Renal cortex interstitium (tissue), 11 donors: ENCODE measurements around the gene NETO2. TPM values are rescaled to one million over a fixed set of nuclear protein-coding genes. Genes with fewer than 3 reads are reported as not detected.

Experiments used
- DNase-seq, 11 donors: peaks; one replicate each; pipeline ENCODE4 v3.0.0-alpha.2; 2013; ENCODE audit warnings: low read depth in 9 of 11, low spot score in 4 of 11; ENCODE audit errors: extremely low read depth in 1 of 11
- polyA plus RNA-seq, 3 donors: library from polyadenylated mRNA; unstranded; fragments of 120-200 nt; gene quantifications; one replicate each; pipeline ENCODE4 v1.2.1, GENCODE V29; 2013; ENCODE audit not compliant: insufficient read length in 3 of 3

The NETO2 gene
- polyA plus RNA-seq, 3 donors = 23.9 to 34.2 (median 30.6) TPM

DNA sequence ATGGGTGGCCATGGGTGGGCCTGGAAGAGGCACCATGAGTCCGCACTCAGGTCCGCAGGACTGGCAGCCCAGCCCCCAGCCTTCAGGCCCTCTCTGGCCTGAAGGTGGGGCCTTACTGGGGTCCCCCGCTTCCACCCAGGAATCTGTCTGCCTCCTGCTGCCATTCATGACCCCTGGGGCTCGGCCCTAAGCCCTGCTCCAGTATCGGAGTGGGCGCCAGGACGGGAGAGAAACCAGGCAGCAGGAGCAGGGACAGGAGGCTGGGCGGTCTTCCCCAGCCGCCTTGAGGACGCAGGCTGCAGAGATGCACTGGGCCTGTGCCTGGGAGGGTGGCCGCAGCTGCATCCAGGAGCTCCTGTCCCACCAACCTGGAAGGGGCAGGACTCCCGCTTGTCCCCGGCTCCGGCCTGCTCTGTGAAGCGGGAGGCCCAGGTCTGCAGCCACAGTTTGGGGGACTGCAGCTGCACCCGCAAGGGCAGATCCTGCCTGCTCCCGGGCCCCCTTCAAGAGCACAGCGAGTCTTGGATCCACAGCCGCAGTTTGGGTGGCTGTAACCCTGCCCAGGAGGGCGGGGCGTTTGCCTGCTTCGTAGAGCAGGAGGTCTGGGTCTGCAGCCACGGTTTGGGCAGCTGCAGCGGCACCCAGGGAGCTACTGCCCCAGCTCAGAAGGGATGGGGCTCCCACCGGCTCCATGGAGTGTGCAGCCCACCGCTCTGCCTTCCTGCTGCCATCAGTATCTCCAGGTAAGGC, 88.4 kb downstream of the NETO2 start:
- no peak for DNase-seq

- DNase-seq = no peak
Measured at GRCh38 chr16:47054306-47054705, 89.4 kb downstream of the NETO2 start.

DNA sequence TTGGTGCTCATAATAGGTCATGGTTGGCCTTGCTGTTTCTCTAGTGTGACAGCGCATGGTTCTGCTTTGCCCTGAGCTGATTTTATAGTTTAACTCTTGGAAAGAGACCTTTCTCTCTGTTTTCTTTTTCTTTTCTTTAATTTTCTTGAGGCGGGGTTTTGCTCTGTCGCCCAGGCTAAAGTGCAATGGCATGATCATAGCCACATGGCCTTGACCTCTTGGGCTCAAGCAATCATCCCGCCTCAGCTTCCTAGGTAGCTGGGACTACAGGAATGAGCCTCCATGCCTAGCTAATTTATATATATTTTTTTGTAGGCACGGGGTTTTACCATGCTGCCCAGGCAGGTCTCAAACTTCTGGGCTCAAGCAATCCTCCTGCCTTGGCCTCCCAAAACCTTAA, 89.8 kb downstream of the NETO2 start:
- DNase-seq = no peak

- DNase-seq = no peak
Measured at GRCh38 chr16:47052666-47053640, 90.8 kb downstream of the NETO2 start.

DNA sequence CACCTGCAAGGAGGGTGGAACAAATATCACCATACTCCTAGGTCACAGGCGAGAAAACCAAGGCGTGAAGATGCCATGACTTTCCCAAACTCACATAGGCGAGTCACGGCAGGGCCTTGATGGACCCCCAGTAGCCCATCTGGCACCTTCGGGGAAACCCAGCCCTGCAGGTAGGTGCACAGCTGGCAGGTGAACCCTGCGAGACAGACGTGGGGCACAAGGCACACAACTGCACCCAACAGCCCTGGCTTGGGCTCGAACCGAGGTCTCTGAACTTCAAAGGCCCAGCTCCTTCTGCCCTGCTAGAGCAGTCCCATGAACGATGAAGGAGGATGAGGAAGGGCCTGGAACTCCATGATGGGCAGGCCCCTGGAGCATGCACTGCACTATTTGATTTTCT, 92.7 kb downstream of the NETO2 start:
- no peak for DNase-seq

DNA sequence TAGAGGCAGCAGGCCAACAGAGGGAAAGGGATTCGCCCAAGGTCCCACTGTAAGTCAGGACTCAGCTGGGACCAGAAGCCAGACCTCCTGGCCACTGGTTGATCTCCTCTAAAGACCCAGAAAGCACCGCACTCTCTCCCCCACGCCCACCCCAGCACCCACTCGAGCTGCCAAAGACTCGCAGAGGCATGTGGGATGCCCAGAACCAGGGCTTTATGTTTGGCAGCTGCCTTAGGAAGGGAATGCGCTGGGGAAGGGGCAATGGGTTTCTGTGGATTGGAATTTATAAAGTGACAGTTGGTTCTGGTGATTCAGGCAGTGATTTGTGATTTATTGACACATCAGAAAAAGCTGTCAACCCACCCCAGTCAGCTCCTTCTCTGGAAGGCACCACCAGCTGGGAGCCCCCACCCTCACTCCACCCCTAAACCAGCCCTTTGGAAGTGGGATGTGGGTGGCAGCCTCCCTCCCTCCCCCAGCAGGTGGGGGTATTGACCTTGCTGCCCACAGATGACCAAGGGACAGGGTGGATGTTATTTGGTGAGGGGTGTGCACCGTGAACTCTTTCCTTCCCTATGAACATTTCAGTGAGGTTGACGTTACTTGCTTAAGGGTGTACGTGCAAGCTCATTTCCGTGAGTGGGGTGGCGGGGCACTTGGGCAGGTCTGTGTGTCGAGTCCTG, 93.7 kb downstream of the NETO2 start:
- DNase-seq = no peak

- DNase-seq = no peak
Measured at GRCh38 chr16:47047524-47048203, 96.1 kb downstream of the NETO2 start.

DNA sequence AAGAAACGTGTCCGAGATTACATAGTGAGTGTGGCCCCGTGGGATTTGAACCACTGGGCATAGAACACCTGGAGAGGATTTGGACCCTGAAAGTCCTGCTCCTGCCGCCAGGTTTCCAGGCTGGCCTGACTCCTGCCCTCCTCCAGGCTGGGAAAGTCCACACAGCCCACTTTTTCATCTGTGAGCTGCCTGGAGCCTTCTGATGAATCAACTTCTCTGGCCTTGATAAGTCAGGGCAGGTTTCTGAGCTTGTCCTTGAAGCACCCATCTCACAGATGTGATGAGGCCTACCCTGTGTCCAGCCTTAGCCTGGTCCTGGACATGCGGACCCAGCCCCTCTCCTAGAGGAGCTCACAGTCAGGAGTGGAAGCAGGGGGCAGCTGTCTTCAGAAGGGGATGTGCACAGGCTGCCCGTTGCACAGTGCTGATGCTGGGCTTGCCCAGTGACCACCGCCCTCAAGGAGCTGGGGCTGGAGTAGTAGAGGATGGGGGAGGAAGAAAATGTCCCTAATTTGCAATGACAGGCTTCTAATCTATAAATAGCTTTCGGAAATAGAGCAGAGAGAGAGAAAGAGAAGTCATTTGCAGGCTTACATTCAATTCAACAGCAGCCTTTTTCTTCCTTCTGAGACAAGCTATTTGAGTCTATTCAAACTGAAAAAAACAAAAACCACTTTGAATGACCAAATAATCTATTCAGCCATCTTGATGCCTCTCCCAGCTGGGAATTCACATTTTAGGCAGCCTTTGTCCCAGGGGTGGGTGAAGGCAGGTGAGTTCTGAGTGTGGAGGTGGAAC, 96.8 kb downstream of the NETO2 start:
- no peak for DNase-seq

DNA sequence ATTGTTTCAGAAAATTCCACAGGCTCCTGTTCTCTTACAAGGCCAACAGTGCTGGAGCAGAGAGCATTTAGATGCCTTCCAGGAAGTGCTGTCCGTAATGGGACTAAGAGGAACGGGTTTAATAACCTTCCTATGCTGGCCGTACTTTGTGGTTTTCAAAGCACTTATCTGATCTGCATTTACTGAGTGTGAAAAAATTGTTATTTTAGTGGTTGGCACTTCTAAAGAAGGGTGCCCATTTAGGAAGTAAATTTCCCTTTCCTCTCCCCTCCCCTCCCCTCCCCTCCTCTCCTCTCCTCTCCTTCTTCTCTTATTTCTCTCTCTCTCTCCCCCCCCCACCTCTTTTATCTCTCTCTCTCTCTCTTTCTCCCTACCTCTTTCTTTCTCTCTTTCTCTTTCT, 98.3 kb downstream of the NETO2 start:
- peak in 1 of 11 donors; percentile 3 for DNase-seq

DNA sequence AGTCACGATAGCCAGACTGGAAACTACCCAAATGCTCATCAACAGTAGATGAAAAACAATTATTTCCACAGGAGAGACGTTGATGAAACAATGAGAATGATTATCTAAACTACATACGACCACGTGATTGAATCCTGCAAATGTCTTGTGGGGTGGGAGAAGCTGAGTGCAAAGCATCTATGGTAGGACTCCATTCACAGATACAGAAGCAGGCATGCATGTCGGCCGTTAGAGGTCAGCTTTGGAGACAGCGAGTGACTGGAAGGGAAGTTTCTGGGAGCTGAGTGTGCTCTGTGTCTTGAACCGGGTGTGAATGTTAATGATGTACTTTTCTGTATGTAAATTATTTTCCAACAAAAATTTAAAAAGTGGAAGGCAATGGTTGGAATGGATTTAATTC, 98.7 kb downstream of the NETO2 start:
- DNase-seq = peak in 3 of 11 donors; percentile 8 to 28 (median 14)

- no peak for DNase-seq
Measured at GRCh38 chr16:47043970-47044684, 99.6 kb downstream of the NETO2 start.

- no peak for DNase-seq
Measured at GRCh38 chr16:47043200-47043599, 100.5 kb downstream of the NETO2 start.

DNA sequence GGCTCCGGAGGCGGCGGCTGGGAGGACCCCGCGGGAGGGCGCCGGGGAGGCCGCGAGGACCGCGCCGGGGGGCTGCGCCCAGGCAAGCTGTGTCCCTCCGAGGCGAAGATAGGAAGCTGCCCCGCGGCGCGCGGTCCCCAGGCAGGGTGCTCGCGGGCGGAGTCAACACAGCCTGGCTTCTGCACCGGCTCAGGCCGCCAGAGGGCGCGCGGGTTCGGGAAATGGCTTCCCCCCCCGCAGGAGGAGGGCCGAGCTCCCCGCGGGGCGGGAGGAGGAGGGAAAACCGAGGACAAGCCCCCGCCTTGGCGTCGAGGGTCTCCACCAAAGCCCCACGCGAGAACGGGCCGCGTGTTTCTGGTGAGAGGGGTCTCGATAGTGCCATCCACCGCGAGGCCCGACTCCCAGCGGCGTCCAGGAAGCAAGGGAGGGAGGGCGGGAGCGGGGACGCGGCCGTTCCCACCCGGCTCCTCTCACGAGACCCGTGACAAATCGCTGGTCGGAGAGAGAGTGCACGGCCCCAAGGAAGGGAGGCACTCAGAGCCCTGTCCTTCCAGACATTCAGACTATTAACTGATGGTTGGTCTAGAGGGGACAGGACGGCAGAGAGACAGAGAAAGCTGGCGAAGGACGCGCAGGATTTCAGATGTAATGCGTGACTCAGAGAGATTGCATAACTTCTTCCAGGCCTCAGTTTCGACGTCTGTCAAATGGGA, 105.8 kb downstream of the NETO2 start:
- DNase-seq = peak in 10 of 11 donors; percentile 49 to 80 (median 72)

GRCh38 chr16:47037396-47037745, 106.4 kb downstream of the NETO2 start:
- peak in 2 of 11 donors; percentile 2 to 12 for DNase-seq

- no peak for DNase-seq
Measured at GRCh38 chr16:47036201-47036600, 107.5 kb downstream of the NETO2 start.

DNA sequence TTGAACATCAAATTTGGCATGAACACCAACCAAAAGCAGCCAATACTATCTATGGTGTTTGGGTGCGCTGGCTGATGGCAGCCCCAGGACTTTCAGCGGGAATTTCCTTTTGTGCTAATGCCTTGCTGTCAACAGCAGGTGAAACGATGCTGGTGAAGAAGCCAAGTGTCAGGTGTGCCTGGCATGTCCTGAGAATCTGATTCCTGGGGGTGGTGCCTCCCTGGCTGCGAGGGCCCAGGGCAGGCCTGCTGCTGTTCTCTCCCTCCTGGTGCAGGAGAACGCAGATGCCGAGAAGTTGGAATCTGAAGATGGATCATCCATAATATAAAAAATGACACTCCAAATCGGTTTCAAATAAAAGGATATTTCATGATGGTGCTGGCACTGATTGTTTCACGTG, 108.3 kb downstream of the NETO2 start:
- DNase-seq = no peak

DNA sequence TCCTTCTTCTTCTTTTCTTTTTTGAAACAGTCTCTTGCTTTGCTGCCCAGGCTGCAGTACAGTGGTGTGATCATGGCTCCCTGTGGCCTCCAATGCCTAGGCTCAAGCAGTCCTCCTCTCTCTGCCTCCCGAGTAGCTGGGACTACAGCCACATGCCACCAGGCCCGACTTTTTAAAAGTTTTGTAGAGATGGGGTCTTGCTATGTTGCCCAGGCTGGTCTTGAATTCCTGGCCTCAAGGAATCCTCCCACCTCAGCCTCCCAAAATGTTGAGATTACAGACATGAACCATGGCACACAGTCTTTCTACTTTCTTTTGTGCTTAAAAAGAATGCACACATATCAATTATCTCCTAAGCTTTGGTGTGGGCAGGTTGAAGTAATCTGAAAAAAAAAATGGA, 109.3 kb downstream of the NETO2 start:
- no peak for DNase-seq
